K562 (cell line): ENCODE measurements around the gene NDUFB5. TPM values are rescaled to one million over a fixed set of nuclear protein-coding genes. Genes with fewer than 3 reads are reported as not detected.

Source experiments
- ATAC-seq: fragments of 200-7000 bp; cut with Tn5 transposase; 3 replicates; pipeline ENCODE4 v1.9.1; 2020; ENCODE audit warnings: moderate library complexity
- BruUV-seq: library from RNA; stranded (reverse); fragments of 400-500 nt; replicated peaks from 2 replicates; lab custom pipeline; 2021; lab: Mats Ljungman, UMichigan
- CTCF ChIA-PET: fragments of 300-600 bp; formaldehyde crosslinking; extraction: SDS; loops from one replicate; lab custom pipeline; 2021; ENCODE audit warnings: low intra/inter-chr PET ratio; lab: Yijun Ruan, JAX
- POLR2A ChIA-PET: fragments of 300-600, 350-650 bp; sonication (Branson Sonifier 250); formaldehyde crosslinking; extraction: SDS; loops from one replicate; lab custom pipeline; 2021; ENCODE audit warnings: antibody characterized with exemption, inconsistent platforms; lab: Yijun Ruan, JAX
- DNase-seq, 4 experiments: peaks; one replicate each; pipeline versions ENCODE4 v3.0.0 to v3.0.0-alpha.2; 2011 to 2018; ENCODE audit warnings: low spot score in 3 of 4, mixed read lengths in 3 of 4; ENCODE audit errors: extremely low read depth in 1 of 4
- FAIRE-seq: peaks from 2 replicates; lab custom pipeline; 2011; peaks lifted over from hg19 to GRCh38; lab: Jason Lieb, UNC
- H2AFZ ChIP-seq: 2 replicates; pipeline ENCODE4 v1.6.0; 2011; ENCODE audit warnings: low read depth, low read length, control low read depth, inconsistent platforms
- H3K27ac ChIP-seq: fragments of 200-600 bp; 3 replicates; pipeline ENCODE4 v1.8.0; 2011; ENCODE audit warnings: low read depth, mild to moderate bottlenecking, control low read depth, inconsistent platforms, low read length, moderate library complexity, mixed read lengths; ENCODE audit errors: extremely low read depth
- H3K27me3 ChIP-seq, 2 experiments: fragments of 300-600 bp in 1 of 2; 2 replicates in 1 of 2; 3 replicates in 1 of 2; pipeline versions ENCODE4 v1.6.0 to v1.8.0; 2011; ENCODE audit warnings: inconsistent platforms in 2 of 2, low read length in 2 of 2, mild to moderate bottlenecking in 1 of 2, mixed read lengths in 1 of 2, moderate library complexity in 1 of 2; ENCODE audit not compliant: control insufficient read depth in 2 of 2, insufficient read depth in 2 of 2
- H3K36me3 ChIP-seq: fragments of 300-600 bp; 3 replicates; pipeline ENCODE4 v1.8.0; 2011; ENCODE audit warnings: mild to moderate bottlenecking, low read length, inconsistent platforms; ENCODE audit not compliant: control insufficient read depth, insufficient read depth
- H3K4me1 ChIP-seq, 2 experiments: fragments of 200-600 bp in 1 of 2; replicated peaks in 1 of 2; 2 replicates in 1 of 2; 3 replicates in 1 of 2; pipeline versions ENCODE4 v1.5.1 to v1.8.0; 2011; ENCODE audit warnings: inconsistent platforms in 2 of 2, low read length in 2 of 2, mild to moderate bottlenecking in 1 of 2, mixed read lengths in 1 of 2, moderate library complexity in 1 of 2; ENCODE audit not compliant: control insufficient read depth in 2 of 2, insufficient read depth in 2 of 2
- H3K4me2 ChIP-seq: 2 replicates; pipeline ENCODE4 v1.6.1; 2011; ENCODE audit warnings: low read length, control low read depth, inconsistent platforms, mixed read lengths; ENCODE audit not compliant: insufficient read depth
- H3K4me3 ChIP-seq: fragments of 200-600 bp; sonication (generic), shearing (Covaris generic); 2 replicates; pipeline ENCODE4 v1.5.1; 2016; ENCODE audit warnings: control low read depth, inconsistent platforms
- H3K79me2 ChIP-seq: fragments of 200-600 bp; 3 replicates; pipeline ENCODE4 v1.8.0; 2011; ENCODE audit warnings: low read length, inconsistent platforms; ENCODE audit not compliant: control insufficient read depth, insufficient read depth
- H3K9ac ChIP-seq, 2 experiments: 2 replicates each; pipeline versions ENCODE4 v1.6.0 to v1.6.1; 2011; ENCODE audit warnings: low read depth in 2 of 2, low read length in 2 of 2, control low read depth in 1 of 2, inconsistent platforms in 1 of 2, mild to moderate bottlenecking in 1 of 2, mixed read lengths in 1 of 2; ENCODE audit not compliant: insufficient read depth in 1 of 2
- H3K9me1 ChIP-seq: one replicate; pipeline ENCODE4 v1.6.0; 2011; ENCODE audit warnings: inconsistent platforms, mild to moderate bottlenecking, low read length, moderate library complexity; ENCODE audit not compliant: control insufficient read depth, insufficient read depth
- H3K9me3 ChIP-seq: replicated peaks from 2 replicates; pipeline ENCODE4 v1.5.1; 2011; ENCODE audit warnings: low read depth, low read length, inconsistent platforms; ENCODE audit not compliant: control insufficient read depth, insufficient read depth
- H4K20me1 ChIP-seq: replicated peaks from 2 replicates; pipeline ENCODE4 v1.6.1; 2011; ENCODE audit warnings: low read length, inconsistent platforms, mixed read lengths; ENCODE audit not compliant: control insufficient read depth, insufficient read depth
- ARID1B ChIP-seq: fragments of 450-650 bp; IDR thresholded peaks from 2 replicates; pipeline ENCODE4 v1.6.1; 2016; ENCODE audit warnings: antibody characterized with exemption, mild to moderate bottlenecking, inconsistent platforms
- CBX1 ChIP-seq: sonication (generic); IDR thresholded peaks from 2 replicates; pipeline ENCODE4 v1.6.1; 2016; ENCODE audit warnings: antibody characterized with exemption, low read depth, mild to moderate bottlenecking
- CBX5 ChIP-seq: IDR thresholded peaks from 2 replicates; pipeline ENCODE4 v1.6.1; 2014; ENCODE audit warnings: low read depth, borderline replicate concordance
- CBX8 ChIP-seq: fragments of 200-600 bp; sonication (generic); IDR thresholded peaks from 2 replicates; pipeline ENCODE4 v1.6.1; 2012; ENCODE audit warnings: borderline replicate concordance, mixed run types, low read depth, mild to moderate bottlenecking, moderate library complexity, mixed read lengths, low read length, control low read depth, inconsistent platforms; ENCODE audit not compliant: poor library complexity, severe bottlenecking; ENCODE audit errors: extremely low read depth
- ELK1 ChIP-seq: sonication (generic); formaldehyde crosslinking; IDR thresholded peaks from 2 replicates; pipeline ENCODE4 v1.8.1; 2022; ENCODE audit warnings: missing genetic modification reagents
- MXI1 ChIP-seq: IDR thresholded peaks from 2 replicates; pipeline ENCODE4 v1.6.1; 2011; ENCODE audit warnings: low read depth, mild to moderate bottlenecking, improper control_type of control experiment, low read length
- NR1H2 ChIP-seq: sonication (generic); formaldehyde crosslinking; IDR thresholded peaks from 2 replicates; pipeline ENCODE4 v1.4.0; 2020; ENCODE audit warnings: mild to moderate bottlenecking, missing genetic modification reagents
- RBFOX2 ChIP-seq: fragments of 200-400 bp; formaldehyde crosslinking; IDR thresholded peaks from 2 replicates; pipeline ENCODE4 v1.6.1; 2017; ENCODE audit warnings: low read depth, mild to moderate bottlenecking, low read length, moderate library complexity
- SMAD2 ChIP-seq: fragments of 150-350 bp; IDR thresholded peaks from 2 replicates; pipeline ENCODE4 v1.6.1; 2014; ENCODE audit warnings: low read depth, mild to moderate bottlenecking, low read length
- TSHZ1 ChIP-seq: fragments of 250-450 bp; sonication (Bioruptor Pico); IDR thresholded peaks from 2 replicates; pipeline ENCODE4 v1.4.0; 2020; ENCODE audit warnings: mild to moderate bottlenecking, moderate library complexity
- ZBTB5 ChIP-seq: fragments of 450-650 bp; IDR thresholded peaks from 2 replicates; pipeline ENCODE4 v1.6.1; 2017; ENCODE audit warnings: antibody characterized with exemption
- ZNF79 ChIP-seq: fragments of 250-450 bp; sonication (Bioruptor Pico); IDR thresholded peaks from 2 replicates; pipeline ENCODE4 v1.4.0; 2020; ENCODE audit warnings: low read depth, mild to moderate bottlenecking, moderate library complexity
- WGBS: fragments of 100-300 bp; shearing (Covaris generic); methylation state at CpG from one replicate; pipeline ENCODE4 v1.1.6; 2016; ENCODE audit warnings: low coverage, mixed read lengths; ENCODE audit not compliant: insufficient coverage; ENCODE audit errors: missing lambda C conversion rate; 5-methylcytosine and 5-hydroxymethylcytosine counted together
- in situ Hi-C: fragments of 300-500 bp; cut with MboI; formaldehyde crosslinking; loops from 4 replicates; pipeline ENCODE4 v1.15.0; 2018; ENCODE audit warnings: inconsistent platforms, mixed read lengths
- intact Hi-C: fragments of 100-400 bp; cut with micrococcal nuclease; formaldehyde crosslinking; loops from 2 replicates; pipeline ENCODE4 v1.14.2; 2022
- polyA plus RNA-seq, 8 experiments: library from polyadenylated mRNA; depleted of rRNA in 4 of 8; stranded (reverse) in 5 of 8; unstranded in 3 of 8; fragments of >200 nt; fragmentation: Nextera tagmentation in 2 of 8; fragmentation: Illumina TruSeq in 1 of 8; extraction: Ambion mirVana in 2 of 8; extraction: Trizol in 1 of 8; gene quantifications; 2 replicates each; pipeline versions ENCODE4 v1.2.1 to v1.2.3, GENCODE V29; 2011 to 2014; ENCODE audit warnings: inconsistent platforms in 1 of 8, missing spikeins in 1 of 8
- total RNA-seq, 7 experiments: library from RNA; depleted of rRNA in 6 of 7; stranded (reverse); fragments of >200 nt in 6 of 7; fragmentation: Illumina TruSeq in 2 of 7; extraction: Trizol in 2 of 7; gene quantifications; 2 replicates each; pipeline versions ENCODE4 v1.2.1 to v1.2.3, GENCODE V29; 2011 to 2021; ENCODE audit warnings: low replicate concordance in 1 of 7

The NDUFB5 gene
- total and polyA plus RNA-seq, 9 of the 15 experiments (the other 6 are each of a cell fraction or from before 2014, with no cell fraction given), result 128 to 466 (median 176) TPM

- TF ChIP-seq ZNF79 (CRISPR knock-in tag) (no peak), ARID1B (0 out of 2 replicates have a peak, but pooled peaks have one; percentile 19), TSHZ1 (no peak), MXI1 (no peak)
Measured at GRCh38 chr3:179608931-179609720, 4.5 kb downstream of the NDUFB5 start (continued).

GRCh38 chr3:179610066-179610465, 5.5 kb downstream of the NDUFB5 start:
- Histone ChIP-seq H3K79me2 (peaks cover 86% of the 10 kb centered on the region), H3K9ac (no peak overlapping the region), H3K27me3 (no peaks in the 10 kb centered on the region), H4K20me1 (no peaks in the 10 kb centered on the region), H3K36me3 (peaks cover 65% of the 10 kb centered on the region), H3K9me3 (no peaks in the 10 kb centered on the region), H2AFZ (no peak overlapping the region), H3K4me2 (no peak overlapping the region), H3K4me3 (no peak overlapping the region), H3K4me1 (peaks cover 11 to 51% of the 10 kb centered on the region in 2 experiments; a peak in 4 of 5 replicates), H3K27ac (no peak overlapping the region), H3K9me1 (no peaks in the 10 kb centered on the region)
- BruUV-seq, result no TSS peak
- no peak for FAIRE-seq
- TF ChIP-seq CBX5 (no peak), ZBTB5 (no peak), RBFOX2 (no peak), CBX1 (no peak), CBX8 (no peak), ELK1 (no peak), SMAD2 (no peak), NR1H2 (CRISPR knock-in tag) (no peak)
- in situ Hi-C loops (no loop called here), intact Hi-C loops (no loop called here)
- POLR2A ChIA-PET, result no interaction called here
- CTCF ChIA-PET, result no interaction called here
- no peak for ATAC-seq
- DNase-seq, result no peak
- WGBS, result 94% methylated on average over 4 of the region's 4 CpGs
